Measurements from ENCODE around the gene TGFBR3. TPM values are rescaled to one million over a fixed set of nuclear protein-coding genes. Genes with fewer than 3 reads are reported as not detected.
"Not testable (repeated sequence)": the region's sequence is repeated elsewhere in the genome, so short reads cannot be mapped to it uniquely, and the experiment has no call there.

The TGFBR3 gene
- polyA plus RNA-seq, 1 experiment: 8.2 TPM

- Histone ChIP-seq H3K36me3 (ENCODE audit: control insufficient read depth, insufficient read depth, low read length) (no peaks in the 10 kb centered on the region), H3K4me3 (ENCODE audit: low read depth, low read length) (no peak overlapping the region), H3K27me3 (ENCODE audit: control insufficient read depth, insufficient read depth, low read length) (no peaks in the 10 kb centered on the region)
- DNase-seq (ENCODE audit: low read depth): no peak
- no peak for TF ChIP-seq CTCF (IDR thresholded peaks at IDR 0.05; ENCODE audit: insufficient read depth, low read depth, low read length)
- ChIA-PET POLR2A (no interaction called here), CTCF (no interaction called here)
Measured at GRCh38 chr1:91670781-91671180, 215.2 kb downstream of the TGFBR3 start.

- TF ChIP-seq CTCF (IDR thresholded peaks at IDR 0.05; ENCODE audit: insufficient read depth, low read depth, low read length): no peak
- no peak for DNase-seq (ENCODE audit: low read depth)
- Histone ChIP-seq H3K36me3 (ENCODE audit: control insufficient read depth, insufficient read depth, low read length) (no peaks in the 10 kb centered on the region), H3K4me3 (ENCODE audit: low read depth, low read length) (no peak overlapping the region), H3K27me3 (ENCODE audit: control insufficient read depth, insufficient read depth, low read length) (no peaks in the 10 kb centered on the region)
- ChIA-PET CTCF (no interaction called here), POLR2A (no interaction called here)
Measured at GRCh38 chr1:91669584-91670350, 216.2 kb downstream of the TGFBR3 start.

GRCh38 chr1:91666651-91667050 is 219.3 kb downstream of the TGFBR3 start:
- DNase-seq (ENCODE audit: low read depth); H3K4me3 ChIP-seq (ENCODE audit: low read depth, low read length); POLR2A ChIA-PET; CTCF ChIA-PET; H3K36me3 ChIP-seq (ENCODE audit: control insufficient read depth, insufficient read depth, low read length); H3K27me3 ChIP-seq (ENCODE audit: control insufficient read depth, insufficient read depth, low read length): not testable (repeated sequence)

GRCh38 chr1:91661121-91661520 is 224.8 kb downstream of the TGFBR3 start:
- no peak for TF ChIP-seq CTCF (IDR thresholded peaks at IDR 0.05; ENCODE audit: insufficient read depth, low read depth, low read length)
- no peak overlapping the region for H3K4me3 ChIP-seq (ENCODE audit: low read depth, low read length)
- no peak for DNase-seq (ENCODE audit: low read depth)
- H3K36me3 ChIP-seq (ENCODE audit: control insufficient read depth, insufficient read depth, low read length): no peaks in the 10 kb centered on the region
- no peaks in the 10 kb centered on the region for H3K27me3 ChIP-seq (ENCODE audit: control insufficient read depth, insufficient read depth, low read length)
- ChIA-PET POLR2A (no interaction called here), CTCF (no interaction called here)

GRCh38 chr1:91660708-91661107 is 225.2 kb downstream of the TGFBR3 start:
- DNase-seq (ENCODE audit: low read depth): no peak
- ChIA-PET POLR2A (no interaction called here), CTCF (no interaction called here)
- Histone ChIP-seq H3K4me3 (ENCODE audit: low read depth, low read length) (no peak overlapping the region), H3K27me3 (ENCODE audit: control insufficient read depth, insufficient read depth, low read length) (no peaks in the 10 kb centered on the region), H3K36me3 (ENCODE audit: control insufficient read depth, insufficient read depth, low read length) (no peaks in the 10 kb centered on the region)
- TF ChIP-seq CTCF (IDR thresholded peaks at IDR 0.05; ENCODE audit: insufficient read depth, low read depth, low read length): no peak

GRCh38 chr1:91655912-91656449 is 230.0 kb downstream of the TGFBR3 start:
- ChIA-PET POLR2A (no interaction called here), CTCF (no interaction called here)
- no peak for TF ChIP-seq CTCF (IDR thresholded peaks at IDR 0.05; ENCODE audit: insufficient read depth, low read depth, low read length)
- H3K36me3 ChIP-seq (ENCODE audit: control insufficient read depth, insufficient read depth, low read length): no peaks in the 10 kb centered on the region
- no peaks in the 10 kb centered on the region for H3K27me3 ChIP-seq (ENCODE audit: control insufficient read depth, insufficient read depth, low read length)
- no peak overlapping the region for H3K4me3 ChIP-seq (ENCODE audit: low read depth, low read length)
- no peak for DNase-seq (ENCODE audit: low read depth)
